C4-2B (cell line): ENCODE measurements around the gene AQP7.

Source experiments
- H3K27ac ChIP-seq: fragments of 450-650 bp; 2 replicates; pipeline ENCODE4 v1.5.1; 2017
- ZFX ChIP-seq: fragments of 450-650 bp; IDR thresholded peaks from 2 replicates; pipeline ENCODE4 v1.6.1; 2017
- TF ChIP-seq, protein P1 (sequence below): fragments of 450-650 bp; conservative IDR thresholded peaks from 2 replicates; pipeline ENCODE4 v1.5.1; 2017; ENCODE audit warnings: mild to moderate bottlenecking

The AQP7 gene

DNA sequence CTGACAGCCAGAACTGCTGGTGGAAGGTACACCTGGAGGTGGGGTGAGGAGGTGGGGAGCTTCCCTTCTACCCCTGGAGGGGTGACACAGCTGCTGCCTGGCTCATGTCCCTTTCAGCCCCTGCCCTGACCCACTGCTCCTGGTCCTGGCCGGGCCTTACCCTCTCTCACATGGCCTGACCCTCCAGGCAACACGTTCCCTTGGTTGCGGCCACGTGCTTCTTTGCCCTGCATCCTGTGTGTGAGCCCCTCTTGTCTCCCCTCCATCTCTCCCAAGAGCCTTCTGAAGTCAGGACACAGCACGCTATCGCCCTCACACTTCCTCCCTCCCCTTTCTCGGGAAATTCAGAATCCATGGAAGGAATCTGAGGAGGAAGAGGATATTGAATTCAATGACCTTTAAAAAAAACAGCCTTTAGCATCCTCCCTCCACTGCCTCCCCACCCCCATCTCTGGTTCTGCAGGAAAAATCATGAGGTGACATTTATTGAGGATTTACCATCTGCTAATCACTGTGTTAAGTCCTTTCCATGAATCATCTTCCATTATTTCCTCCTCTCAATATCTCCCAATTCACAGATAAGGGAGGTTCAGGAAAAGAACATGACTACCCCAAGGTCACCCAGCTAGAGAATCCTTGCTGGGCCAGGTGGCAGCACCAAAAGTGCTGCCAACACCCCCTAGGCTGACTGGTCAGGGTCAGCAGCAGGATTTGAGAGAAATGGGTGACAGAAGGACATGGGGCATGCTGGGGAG is 36.7 kb upstream of the AQP7 start:
- TF ChIP-seq, protein P1, sequence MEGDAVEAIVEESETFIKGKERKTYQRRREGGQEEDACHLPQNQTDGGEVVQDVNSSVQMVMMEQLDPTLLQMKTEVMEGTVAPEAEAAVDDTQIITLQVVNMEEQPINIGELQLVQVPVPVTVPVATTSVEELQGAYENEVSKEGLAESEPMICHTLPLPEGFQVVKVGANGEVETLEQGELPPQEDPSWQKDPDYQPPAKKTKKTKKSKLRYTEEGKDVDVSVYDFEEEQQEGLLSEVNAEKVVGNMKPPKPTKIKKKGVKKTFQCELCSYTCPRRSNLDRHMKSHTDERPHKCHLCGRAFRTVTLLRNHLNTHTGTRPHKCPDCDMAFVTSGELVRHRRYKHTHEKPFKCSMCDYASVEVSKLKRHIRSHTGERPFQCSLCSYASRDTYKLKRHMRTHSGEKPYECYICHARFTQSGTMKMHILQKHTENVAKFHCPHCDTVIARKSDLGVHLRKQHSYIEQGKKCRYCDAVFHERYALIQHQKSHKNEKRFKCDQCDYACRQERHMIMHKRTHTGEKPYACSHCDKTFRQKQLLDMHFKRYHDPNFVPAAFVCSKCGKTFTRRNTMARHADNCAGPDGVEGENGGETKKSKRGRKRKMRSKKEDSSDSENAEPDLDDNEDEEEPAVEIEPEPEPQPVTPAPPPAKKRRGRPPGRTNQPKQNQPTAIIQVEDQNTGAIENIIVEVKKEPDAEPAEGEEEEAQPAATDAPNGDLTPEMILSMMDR: no peak
- no peak for TF ChIP-seq ZFX
- no peak overlapping the region for H3K27ac ChIP-seq

DNA sequence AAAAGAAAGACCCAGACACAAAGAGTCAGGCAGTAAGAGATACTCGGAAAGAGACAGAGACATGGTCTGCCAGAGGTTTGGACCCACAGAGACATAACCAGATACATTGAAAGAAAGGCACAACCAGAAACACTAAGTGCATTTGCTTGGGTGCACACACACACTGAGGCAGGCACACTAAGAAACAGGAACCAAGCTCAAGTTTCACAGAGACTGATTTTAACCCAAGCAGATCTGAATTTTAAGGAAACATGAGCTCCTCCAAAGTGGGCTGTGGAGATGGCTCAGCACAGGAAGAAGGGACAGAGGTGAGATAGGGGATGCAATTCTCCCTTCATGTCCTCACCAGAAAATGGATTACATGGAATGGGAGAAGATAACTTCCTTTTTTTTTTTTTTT is 35.5 kb upstream of the AQP7 start:
- no peak overlapping the region for H3K27ac ChIP-seq
- TF ChIP-seq, protein P1: no peak
- TF ChIP-seq ZFX: no peak

DNA sequence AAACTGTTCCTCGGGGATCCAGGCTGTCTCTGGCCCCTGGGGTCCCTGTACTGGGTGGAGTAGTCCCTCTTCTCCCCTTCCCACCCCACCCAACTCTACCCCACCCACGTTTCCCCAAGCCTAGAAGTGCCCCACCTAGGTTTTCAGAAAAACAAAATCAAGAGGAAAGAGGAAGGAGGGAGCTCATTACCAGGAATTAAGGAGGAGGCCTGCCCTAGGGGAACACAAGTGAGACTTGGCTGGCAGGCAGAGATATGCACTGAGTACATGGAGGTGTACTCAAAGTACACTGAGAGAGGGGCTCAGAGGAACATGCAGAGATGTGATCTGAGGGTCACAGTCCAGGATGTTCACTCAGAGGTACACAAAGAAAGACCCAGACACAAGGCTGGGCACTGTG is 34.8 kb upstream of the AQP7 start:
- no peak for TF ChIP-seq ZFX
- TF ChIP-seq, protein P1: no peak
- H3K27ac ChIP-seq: no peak overlapping the region

DNA sequence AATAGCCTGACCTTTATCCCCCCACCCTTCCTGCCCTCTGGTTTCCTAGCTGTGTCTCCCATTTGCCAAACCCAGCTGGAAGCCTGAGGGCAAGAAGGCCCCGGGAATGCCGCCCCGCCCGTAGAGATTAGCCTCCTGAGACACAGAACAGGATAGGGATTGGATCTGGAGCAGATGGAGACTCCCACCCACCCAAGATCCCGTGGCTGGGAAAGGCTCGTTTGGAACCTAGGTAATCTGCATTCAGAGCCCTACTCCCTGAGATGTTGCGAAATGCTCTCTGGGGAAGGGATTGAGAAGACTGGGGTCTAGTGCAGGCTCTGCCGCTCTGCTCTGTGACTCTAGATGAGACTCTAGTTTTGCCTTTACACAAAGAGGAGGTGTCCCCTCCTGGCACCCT is 34.1 kb upstream of the AQP7 start:
- no peak overlapping the region for H3K27ac ChIP-seq
- TF ChIP-seq, protein P1: no peak
- TF ChIP-seq ZFX: no peak

DNA sequence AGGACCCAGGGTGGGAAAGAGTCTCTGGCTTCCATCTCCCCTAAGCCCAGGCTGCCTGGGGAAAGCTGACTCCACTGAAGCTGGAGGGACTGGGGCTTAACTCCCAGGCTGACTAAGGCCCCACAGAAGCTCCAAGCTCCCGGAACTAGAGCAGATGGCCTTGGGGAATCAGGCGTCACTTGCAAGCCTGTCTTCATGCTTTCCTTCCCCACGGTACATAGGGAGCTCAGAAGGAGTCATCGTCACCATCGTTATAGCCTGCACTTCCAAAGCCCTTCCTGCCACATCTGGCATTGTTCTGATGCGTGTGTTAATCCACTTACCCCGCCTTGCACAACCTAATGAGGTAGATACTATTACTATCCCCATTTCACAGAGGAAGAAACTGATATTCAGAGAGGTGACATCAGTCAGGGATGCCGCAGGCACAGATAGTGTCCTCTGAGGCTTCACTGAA is 33.5 kb upstream of the AQP7 start:
- H3K27ac ChIP-seq: no peak overlapping the region
- TF ChIP-seq ZFX: no peak
- TF ChIP-seq, protein P1: no peak

DNA sequence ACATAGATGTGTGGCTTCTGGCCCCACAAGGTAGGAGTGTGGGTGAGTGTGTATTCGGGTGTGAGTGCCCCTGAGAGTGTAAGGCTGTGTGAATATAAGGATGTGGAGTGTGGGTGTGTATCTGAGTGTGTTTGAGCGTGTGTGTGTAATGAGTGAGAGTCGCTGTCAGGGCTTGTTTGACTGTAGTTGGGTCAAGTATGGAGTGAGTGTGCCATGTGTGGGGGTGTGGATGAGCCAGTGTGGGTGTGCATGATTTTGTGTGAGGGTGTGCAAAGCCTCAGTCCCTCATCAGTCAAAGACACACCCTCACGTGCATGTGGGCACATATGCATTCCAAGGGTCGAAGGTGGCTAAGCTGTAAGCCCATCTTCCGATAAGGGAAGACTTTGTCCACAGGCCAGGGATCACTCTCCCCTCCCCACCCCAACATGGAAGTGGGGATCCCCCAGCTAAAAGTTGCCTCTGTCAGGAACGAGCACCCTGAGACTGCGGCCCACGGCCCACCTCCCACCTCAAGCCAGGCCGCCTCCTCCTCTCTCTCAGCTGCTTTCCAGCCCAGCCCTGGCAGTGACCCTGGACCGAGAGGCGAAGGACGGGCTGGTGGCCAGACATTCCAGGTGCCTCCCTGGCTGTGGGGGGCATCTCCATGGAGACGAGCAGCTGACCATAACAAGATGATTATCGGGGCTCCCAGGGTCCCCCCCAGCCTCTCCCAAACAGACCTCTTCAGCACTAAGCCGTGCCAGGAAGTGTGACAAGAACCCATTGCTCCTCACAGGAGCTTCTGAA is 32.1 kb upstream of the AQP7 start:
- TF ChIP-seq, protein P1: no peak
- TF ChIP-seq ZFX: no peak
- H3K27ac ChIP-seq: no peak overlapping the region

DNA sequence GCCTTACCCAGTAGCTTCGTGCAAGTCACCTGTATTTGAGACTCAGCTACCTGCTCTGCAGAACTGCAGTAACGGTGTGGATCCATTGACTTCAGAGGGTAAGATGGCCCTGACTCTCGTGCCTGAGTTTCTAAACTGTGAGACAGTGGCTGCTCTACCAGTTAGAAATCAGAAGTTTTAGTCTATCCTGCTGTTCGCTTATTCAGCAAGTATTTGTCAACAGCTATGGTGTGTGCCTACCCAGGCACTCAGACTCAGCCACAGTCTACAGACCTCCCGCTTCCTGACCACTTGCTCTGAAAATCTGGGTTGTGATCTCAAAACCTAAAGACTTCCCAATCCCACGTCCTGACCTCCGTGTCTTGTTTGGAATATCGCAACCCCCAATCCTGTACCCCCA is 31.5 kb upstream of the AQP7 start:
- no peak overlapping the region for H3K27ac ChIP-seq
- TF ChIP-seq, protein P1: no peak
- no peak for TF ChIP-seq ZFX
